HG03060 (cell line): ENCODE results near the gene ZMIZ1.

Experiments
- ATAC-seq: cut with Tn5 transposase; IDR thresholded peaks from one replicate; pipeline ENCODE4 v1.9.1; 2021; ENCODE audit warnings: low read depth, moderate number of reproducible peaks; ENCODE audit not compliant: unreplicated experiment

Gene ZMIZ1

GRCh38 chr10:79145517-79146470 lies 77.0 kb downstream of the ZMIZ1 start:
- no peak for ATAC-seq

GRCh38 chr10:79146611-79147130 lies 77.9 kb downstream of the ZMIZ1 start:
- no peak for ATAC-seq

GRCh38 chr10:79147306-79147705 lies 78.5 kb downstream of the ZMIZ1 start:
- no peak for ATAC-seq

GRCh38 chr10:79147796-79148451 lies 79.2 kb downstream of the ZMIZ1 start:
- no peak for ATAC-seq

GRCh38 chr10:79148452-79149344 lies 79.9 kb downstream of the ZMIZ1 start:
- ATAC-seq: no peak

GRCh38 chr10:79149345-79149661 lies 80.5 kb downstream of the ZMIZ1 start:
- no peak for ATAC-seq

- ATAC-seq: no peak
Measured at GRCh38 chr10:79149662-79150443, 81.1 kb downstream of the ZMIZ1 start.

- no peak for ATAC-seq
Measured at GRCh38 chr10:79150444-79150754, 81.6 kb downstream of the ZMIZ1 start.

GRCh38 chr10:79152423-79152817 lies 83.7 kb downstream of the ZMIZ1 start:
- ATAC-seq: no peak

- no peak for ATAC-seq
Measured at GRCh38 chr10:79153745-79154144, 85.0 kb downstream of the ZMIZ1 start.

- ATAC-seq: no peak
Measured at GRCh38 chr10:79155301-79156081, 86.7 kb downstream of the ZMIZ1 start.

GRCh38 chr10:79156334-79157274 lies 87.8 kb downstream of the ZMIZ1 start:
- no peak for ATAC-seq

- no peak for ATAC-seq
Measured at GRCh38 chr10:79158004-79158340, 89.2 kb downstream of the ZMIZ1 start.

GRCh38 chr10:79158402-79159097 lies 89.8 kb downstream of the ZMIZ1 start:
- no peak for ATAC-seq

- ATAC-seq: no peak
Measured at GRCh38 chr10:79159141-79159651, 90.4 kb downstream of the ZMIZ1 start.

- ATAC-seq: no peak
Measured at GRCh38 chr10:79159785-79160184, 91.0 kb downstream of the ZMIZ1 start.

- ATAC-seq: no peak
Measured at GRCh38 chr10:79160191-79160590, 91.4 kb downstream of the ZMIZ1 start.

GRCh38 chr10:79161557-79161956 lies 92.8 kb downstream of the ZMIZ1 start:
- ATAC-seq: no peak
